ENCODE measurements around the gene UPK3A. TPM values are rescaled to one million over a fixed set of nuclear protein-coding genes. Genes with fewer than 3 reads are reported as not detected.
"Not testable (repeated sequence)": the region's sequence is repeated elsewhere in the genome, so short reads cannot be mapped to it uniquely, and the experiment has no call there.

UPK3A gene
- total RNA-seq, 1 donor from 2014 or later: 0.29 TPM

- Mint-ChIP-seq H3K27me3 (no peaks in the 10 kb centered on the region), H3K9me3 (no peaks in the 10 kb centered on the region), H3K4me1 (ENCODE audit: unreplicated experiment) (peaks cover 10% of the 10 kb centered on the region), H3K27ac (no peak overlapping the region), H3K36me3 (no peaks in the 10 kb centered on the region), H3K4me3 (no peak overlapping the region)
- no peak for DNase-seq (ENCODE audit: extremely low spot score, unreplicated experiment)
- TF ChIP-seq CTCF (conservative IDR thresholded peaks at IDR 0.05): no peak
These were observed 8.1 kb upstream of the UPK3A start for GRCh38 chr22:45276507-45277105.

GRCh38 chr22:45277720-45278119, 7.0 kb upstream of the UPK3A start:
- H3K36me3 Mint-ChIP-seq: not testable (repeated sequence)

GRCh38 chr22:45278125-45278524, 6.6 kb upstream of the UPK3A start:
- Mint-ChIP-seq H3K9me3 (no peaks in the 10 kb centered on the region), H3K36me3 (no peaks in the 10 kb centered on the region), H3K4me1 (ENCODE audit: unreplicated experiment) (peaks cover 5% of the 10 kb centered on the region), H3K4me3 (no peak overlapping the region), H3K27me3 (peaks cover 11% of the 10 kb centered on the region), H3K27ac (no peak overlapping the region)
- TF ChIP-seq CTCF (conservative IDR thresholded peaks at IDR 0.05): no peak
- DNase-seq (ENCODE audit: extremely low spot score, unreplicated experiment): no peak

More at GRCh38 chr22:45277720-45278119, 7.0 kb upstream of the UPK3A start:
- H3K4me3 Mint-ChIP-seq; H3K27ac Mint-ChIP-seq; H3K9me3 Mint-ChIP-seq; DNase-seq (ENCODE audit: extremely low spot score, unreplicated experiment); H3K4me1 Mint-ChIP-seq (ENCODE audit: unreplicated experiment): not testable (repeated sequence)
- peaks cover 10% of the 10 kb centered on the region for H3K27me3 Mint-ChIP-seq

- Mint-ChIP-seq H3K27ac (no peak overlapping the region), H3K4me3 (no peak overlapping the region), H3K4me1 (ENCODE audit: unreplicated experiment) (peaks cover 6% of the 10 kb centered on the region), H3K9me3 (no peaks in the 10 kb centered on the region), H3K27me3 (peaks cover 28% of the 10 kb centered on the region), H3K36me3 (no peaks in the 10 kb centered on the region)
- DNase-seq (ENCODE audit: extremely low spot score, unreplicated experiment): no peak
- TF ChIP-seq CTCF (conservative IDR thresholded peaks at IDR 0.05): no peak
These were observed 4.2 kb upstream of the UPK3A start for GRCh38 chr22:45280587-45280980.

- no peak for DNase-seq (ENCODE audit: extremely low spot score, unreplicated experiment)
- no peaks in the 10 kb centered on the region for H3K36me3 Mint-ChIP-seq
- H3K27me3 Mint-ChIP-seq: peaks cover 31% of the 10 kb centered on the region
- no peaks in the 10 kb centered on the region for H3K9me3 Mint-ChIP-seq
- no peak overlapping the region for H3K27ac Mint-ChIP-seq
- peaks cover 6% of the 10 kb centered on the region for H3K4me1 Mint-ChIP-seq (ENCODE audit: unreplicated experiment)
- no peak overlapping the region for H3K4me3 Mint-ChIP-seq
- no peak for TF ChIP-seq CTCF (conservative IDR thresholded peaks at IDR 0.05)
These were observed 3.7 kb upstream of the UPK3A start for GRCh38 chr22:45281010-45281409.

GRCh38 chr22:45285263-45286058, 712 bp downstream of the UPK3A start:
- H3K36me3 Mint-ChIP-seq: no peaks in the 10 kb centered on the region
- peak overlapping the region; percentile 65 for H3K4me3 Mint-ChIP-seq
- no peak for DNase-seq (ENCODE audit: extremely low spot score, unreplicated experiment)
- H3K27me3 Mint-ChIP-seq: peaks cover 43% of the 10 kb centered on the region
- TF ChIP-seq CTCF (conservative IDR thresholded peaks at IDR 0.05): no peak
- no peaks in the 10 kb centered on the region for H3K9me3 Mint-ChIP-seq
- H3K27ac Mint-ChIP-seq: peak overlapping the region; percentile 9
- H3K4me1 Mint-ChIP-seq (ENCODE audit: unreplicated experiment): peaks cover 6% of the 10 kb centered on the region

Measured in type B pancreatic cell (in vitro differentiated cells).